SH-SY5Y (cell line): ENCODE results near the gene GUK1.

Experiments
- GATA2 ChIP-seq: IDR thresholded peaks from 2 replicates; pipeline ENCODE4 v1.6.1; 2011; ENCODE audit warnings: mild to moderate bottlenecking, low read depth, low read length
- GATA3 ChIP-seq: IDR thresholded peaks from 2 replicates; pipeline ENCODE4 v1.6.1; 2011; ENCODE audit warnings: low read depth, mild to moderate bottlenecking, low read length, moderate library complexity

DNA sequence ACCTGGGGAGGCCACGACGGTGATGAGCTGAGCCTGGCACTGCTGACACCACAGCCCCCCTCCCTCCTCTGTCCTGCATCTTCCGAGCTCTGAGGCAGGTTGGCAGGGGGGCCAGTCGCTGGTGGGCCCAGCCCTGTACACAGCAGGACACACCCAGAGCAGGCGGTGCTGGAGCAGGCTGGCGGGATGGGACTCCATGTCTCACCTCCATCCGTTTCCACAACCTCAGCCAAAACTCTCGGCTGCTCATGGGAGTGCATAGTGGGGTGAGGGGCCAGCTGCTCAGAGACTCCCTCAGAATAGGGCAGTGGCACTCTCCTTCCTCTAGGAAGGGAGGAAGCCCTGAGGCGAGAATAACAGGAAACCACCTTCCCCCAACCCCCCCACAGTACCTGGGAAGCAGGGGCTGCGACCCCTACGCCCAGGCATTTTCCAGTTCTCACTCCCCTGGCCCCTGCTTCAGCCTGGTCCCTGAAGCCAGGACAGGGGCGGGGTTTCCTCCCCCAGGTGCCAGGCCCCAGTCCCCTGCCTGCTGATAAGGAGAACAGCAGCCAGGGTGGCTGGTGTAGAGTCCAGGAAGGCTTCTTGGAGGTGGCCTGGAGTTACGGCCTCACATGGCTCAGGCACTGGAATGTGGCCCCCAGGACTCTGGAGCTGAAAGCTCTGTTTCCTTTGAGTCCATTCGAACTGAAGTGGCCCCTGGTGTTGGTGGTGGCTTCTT lies 22.4 kb downstream of the GUK1 start:
- no peak for TF ChIP-seq GATA2
- TF ChIP-seq GATA3 = no peak
